Measurements from ENCODE around the gene C2orf72. TPM values are rescaled to one million over a fixed set of nuclear protein-coding genes. Genes with fewer than 3 reads are reported as not detected.

Gene C2orf72
- total and polyA plus RNA-seq, 2 of the 13 experiments (the other 11 are each of a cell fraction or from before 2014, with no cell fraction given): 147 to 203 TPM

DNA sequence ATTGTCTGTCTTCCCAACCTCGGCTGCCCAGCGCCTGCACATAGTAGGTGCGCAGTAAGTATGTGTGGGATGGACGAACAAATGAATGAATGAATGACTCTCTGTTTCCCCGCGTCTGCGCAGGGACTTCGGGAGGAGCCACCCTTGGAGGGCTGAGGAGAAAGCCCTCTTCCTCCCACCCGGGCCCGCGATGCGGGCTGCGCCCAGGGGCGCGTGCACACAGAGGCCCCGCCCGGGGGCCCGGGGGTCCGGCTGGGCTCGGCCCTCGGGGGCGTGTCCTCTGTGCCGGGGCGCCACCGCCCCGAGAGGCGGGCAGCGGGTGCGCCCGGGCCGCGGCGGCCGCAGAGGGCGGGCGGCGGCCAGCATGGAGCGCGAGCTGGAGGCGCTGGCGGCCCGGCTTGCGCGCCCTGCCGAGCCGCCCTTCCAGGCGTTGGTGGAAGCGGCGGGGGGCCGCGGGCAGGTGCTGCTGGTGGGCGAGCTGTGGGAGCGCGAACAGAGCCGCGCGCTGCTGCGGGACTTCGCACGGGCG, at the start of gene C2orf72 (continued):
- TF ChIP-seq ZBTB39 (CRISPR knock-in tag; IDR thresholded peaks at IDR 0.05) (no peak), KLF16 (CRISPR knock-in tag; IDR thresholded peaks at IDR 0.05) (no peak), HMG20B (CRISPR knock-in tag; conservative IDR thresholded peaks at IDR 0.05) (no peak), SRY (CRISPR knock-in tag; IDR thresholded peaks at IDR 0.05) (peak; percentile 80; the same call in 1 of the 2 replicates), ZNF431 (CRISPR knock-in tag; IDR thresholded peaks at IDR 0.05; ENCODE audit: borderline replicate concordance, low read depth) (peak; percentile 80; the same call in 1 of the 2 replicates), SMARCE1 (IDR thresholded peaks at IDR 0.05; ENCODE audit: borderline replicate concordance) (no peak), CCDC6 (CRISPR knock-in tag; IDR thresholded peaks at IDR 0.05) (no peak), RAD51 (IDR thresholded peaks at IDR 0.05; ENCODE audit: borderline replicate concordance) (no peak), ZMYM3 (CRISPR knock-in tag; IDR thresholded peaks at IDR 0.05) (peak; percentile 74), NONO (IDR thresholded peaks at IDR 0.05) (no peak), NONO (CRISPR knock-in tag; conservative IDR thresholded peaks at IDR 0.05) (peak; percentile 52; the same call in 1 of the 2 replicates), SMAD9 (CRISPR knock-in tag; IDR thresholded peaks at IDR 0.05) (no peak), PRDM4 (CRISPR knock-in tag; IDR thresholded peaks at IDR 0.05; ENCODE audit: borderline replicate concordance) (no peak), ETV6 (CRISPR knock-in tag; conservative IDR thresholded peaks at IDR 0.05) (peak; percentile 33), SP5 (CRISPR knock-in tag; IDR thresholded peaks at IDR 0.05; ENCODE audit: borderline replicate concordance, low read depth) (no peak), HNF4A (CRISPR knock-in tag; IDR thresholded peaks at IDR 0.05) (no peak), RAD21 (CRISPR knock-in tag; IDR thresholded peaks at IDR 0.05) (peak; percentile 44), SAP130 (CRISPR knock-in tag; IDR thresholded peaks at IDR 0.05; ENCODE audit: low read depth) (peak; percentile 77), ZNF33B (CRISPR knock-in tag; IDR thresholded peaks at IDR 0.05) (no peak), MATR3 (CRISPR knock-in tag; IDR thresholded peaks at IDR 0.05) (no peak)
- TF ChIP-seq, protein P1, sequence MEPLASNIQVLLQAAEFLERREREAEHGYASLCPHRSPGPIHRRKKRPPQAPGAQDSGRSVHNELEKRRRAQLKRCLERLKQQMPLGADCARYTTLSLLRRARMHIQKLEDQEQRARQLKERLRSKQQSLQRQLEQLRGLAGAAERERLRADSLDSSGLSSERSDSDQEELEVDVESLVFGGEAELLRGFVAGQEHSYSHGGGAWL (CRISPR knock-in tag; IDR thresholded peaks at IDR 0.05): no peak; the same call in 1 of the 2 replicates
- TF ChIP-seq, protein P2, sequence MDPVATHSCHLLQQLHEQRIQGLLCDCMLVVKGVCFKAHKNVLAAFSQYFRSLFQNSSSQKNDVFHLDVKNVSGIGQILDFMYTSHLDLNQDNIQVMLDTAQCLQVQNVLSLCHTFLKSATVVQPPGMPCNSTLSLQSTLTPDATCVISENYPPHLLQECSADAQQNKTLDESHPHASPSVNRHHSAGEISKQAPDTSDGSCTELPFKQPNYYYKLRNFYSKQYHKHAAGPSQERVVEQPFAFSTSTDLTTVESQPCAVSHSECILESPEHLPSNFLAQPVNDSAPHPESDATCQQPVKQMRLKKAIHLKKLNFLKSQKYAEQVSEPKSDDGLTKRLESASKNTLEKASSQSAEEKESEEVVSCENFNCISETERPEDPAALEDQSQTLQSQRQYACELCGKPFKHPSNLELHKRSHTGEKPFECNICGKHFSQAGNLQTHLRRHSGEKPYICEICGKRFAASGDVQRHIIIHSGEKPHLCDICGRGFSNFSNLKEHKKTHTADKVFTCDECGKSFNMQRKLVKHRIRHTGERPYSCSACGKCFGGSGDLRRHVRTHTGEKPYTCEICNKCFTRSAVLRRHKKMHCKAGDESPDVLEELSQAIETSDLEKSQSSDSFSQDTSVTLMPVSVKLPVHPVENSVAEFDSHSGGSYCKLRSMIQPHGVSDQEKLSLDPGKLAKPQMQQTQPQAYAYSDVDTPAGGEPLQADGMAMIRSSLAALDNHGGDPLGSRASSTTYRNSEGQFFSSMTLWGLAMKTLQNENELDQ (CRISPR knock-in tag; IDR thresholded peaks at IDR 0.05; ENCODE audit: borderline replicate concordance): no peak
- TF ChIP-seq, protein P3, sequence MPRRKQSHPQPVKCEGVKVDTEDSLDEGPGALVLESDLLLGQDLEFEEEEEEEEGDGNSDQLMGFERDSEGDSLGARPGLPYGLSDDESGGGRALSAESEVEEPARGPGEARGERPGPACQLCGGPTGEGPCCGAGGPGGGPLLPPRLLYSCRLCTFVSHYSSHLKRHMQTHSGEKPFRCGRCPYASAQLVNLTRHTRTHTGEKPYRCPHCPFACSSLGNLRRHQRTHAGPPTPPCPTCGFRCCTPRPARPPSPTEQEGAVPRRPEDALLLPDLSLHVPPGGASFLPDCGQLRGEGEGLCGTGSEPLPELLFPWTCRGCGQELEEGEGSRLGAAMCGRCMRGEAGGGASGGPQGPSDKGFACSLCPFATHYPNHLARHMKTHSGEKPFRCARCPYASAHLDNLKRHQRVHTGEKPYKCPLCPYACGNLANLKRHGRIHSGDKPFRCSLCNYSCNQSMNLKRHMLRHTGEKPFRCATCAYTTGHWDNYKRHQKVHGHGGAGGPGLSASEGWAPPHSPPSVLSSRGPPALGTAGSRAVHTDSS (CRISPR knock-in tag; conservative IDR thresholded peaks at IDR 0.05): no peak

All from HepG2 (cell line).